T-helper 1 cell treated with Interleukin-12 subunit alpha and Interleukin-12 subunit beta and Interleukin-4 antibody, amounts not matched to agents 30 μg/mL and 1 μg/mL, for 36 hours (primary cell): ENCODE results near the gene FXYD3.
A peak's percentile ranks its signal among the peaks of the same experiment; 100 is the strongest.
"Not testable (repeated sequence)": the region's sequence is repeated elsewhere in the genome, so short reads cannot be mapped to it uniquely, and the experiment has no call there.

ENCODE experiments used
- H3K27ac Mint-ChIP-seq: one replicate; pipeline ENCODE4 v1.8.0; 2021; ENCODE audit warnings: mild to moderate bottlenecking, mixed read lengths
- H3K27me3 Mint-ChIP-seq: one replicate; pipeline ENCODE4 v1.8.0; 2021; ENCODE audit warnings: low read depth, mixed read lengths
- H3K36me3 Mint-ChIP-seq: one replicate; pipeline ENCODE4 v1.8.0; 2021; ENCODE audit warnings: low read depth, mixed read lengths
- H3K4me1 Mint-ChIP-seq: one replicate; pipeline ENCODE4 v1.8.0; 2021; ENCODE audit warnings: low read depth, mixed read lengths
- H3K4me3 Mint-ChIP-seq: one replicate; pipeline ENCODE4 v1.8.0; 2021; ENCODE audit warnings: mild to moderate bottlenecking, moderate library complexity, mixed read lengths
- H3K9me3 Mint-ChIP-seq: one replicate; pipeline ENCODE4 v1.8.0; 2021; ENCODE audit warnings: mixed read lengths

Gene FXYD3

DNA sequence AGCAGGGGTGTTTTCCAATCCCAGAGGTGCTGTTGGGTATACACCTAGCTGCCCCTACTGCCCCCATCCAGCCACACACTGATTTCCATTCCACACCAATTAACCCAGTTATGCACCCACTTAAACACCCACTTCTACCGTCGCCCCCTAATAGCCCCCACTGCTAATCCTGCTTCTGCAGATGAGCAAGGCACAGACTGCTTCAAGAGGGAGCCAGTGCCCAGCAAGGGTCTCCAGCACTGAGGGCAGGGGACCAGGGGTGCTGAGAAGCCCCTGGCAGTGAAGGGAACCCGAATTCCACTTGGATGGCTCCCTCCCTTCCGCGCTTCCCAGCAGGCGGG is 28.6 kb downstream of the FXYD3 start:
- Mint-ChIP-seq H3K36me3 (peaks cover 1% of the 10 kb centered on the region), H3K27me3 (peaks cover 28% of the 10 kb centered on the region), H3K4me1 (peaks cover 27% of the 10 kb centered on the region), H3K27ac (no peak overlapping the region), H3K9me3 (no peaks in the 10 kb centered on the region), H3K4me3 (no peak overlapping the region)

DNA sequence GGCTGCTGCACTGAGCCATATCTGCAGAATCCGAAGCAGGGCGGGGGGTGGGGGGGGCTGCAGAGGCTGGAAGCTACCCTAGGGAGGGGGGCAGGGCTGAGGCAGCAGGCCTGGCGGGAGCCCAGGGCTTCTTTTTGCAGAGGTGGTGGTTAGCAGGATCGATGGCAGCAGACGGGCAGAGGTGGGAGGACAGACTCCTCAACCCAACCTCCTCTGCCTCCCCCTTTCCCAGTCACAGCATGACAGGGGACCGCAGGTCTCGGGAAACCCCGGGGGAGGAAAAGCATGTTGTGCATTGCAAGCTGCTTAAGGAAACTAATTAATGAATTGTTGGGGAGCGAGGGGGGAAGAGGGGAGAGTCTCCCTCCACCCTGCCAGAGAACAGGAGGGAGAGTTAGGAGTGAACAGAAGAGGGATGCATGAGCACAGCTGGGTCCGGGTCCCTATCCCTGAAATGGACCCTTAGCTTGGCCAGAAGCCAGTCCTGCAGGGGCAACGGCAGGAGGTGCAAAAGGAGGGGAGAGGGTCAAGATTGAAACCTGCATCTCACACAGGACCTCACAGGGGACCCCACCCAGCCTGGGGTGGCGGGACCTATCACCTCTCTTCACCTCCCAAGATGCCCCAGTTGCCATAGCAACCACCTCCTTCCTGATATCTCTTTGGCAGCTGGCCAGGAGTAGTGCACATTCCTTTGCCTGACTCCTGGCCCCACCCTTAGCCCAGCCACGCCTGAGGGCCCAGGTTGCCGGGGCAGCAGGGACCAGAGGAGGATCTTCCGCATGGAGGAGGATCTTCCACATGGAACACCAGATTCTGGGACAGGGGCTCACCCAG is 29.2 kb downstream of the FXYD3 start:
- peaks cover 28% of the 10 kb centered on the region for H3K4me1 Mint-ChIP-seq
- H3K9me3 Mint-ChIP-seq = no peaks in the 10 kb centered on the region
- H3K27ac Mint-ChIP-seq = no peak overlapping the region
- peaks cover 28% of the 10 kb centered on the region for H3K27me3 Mint-ChIP-seq
- no peak overlapping the region for H3K4me3 Mint-ChIP-seq
- H3K36me3 Mint-ChIP-seq = peaks cover 1% of the 10 kb centered on the region

DNA sequence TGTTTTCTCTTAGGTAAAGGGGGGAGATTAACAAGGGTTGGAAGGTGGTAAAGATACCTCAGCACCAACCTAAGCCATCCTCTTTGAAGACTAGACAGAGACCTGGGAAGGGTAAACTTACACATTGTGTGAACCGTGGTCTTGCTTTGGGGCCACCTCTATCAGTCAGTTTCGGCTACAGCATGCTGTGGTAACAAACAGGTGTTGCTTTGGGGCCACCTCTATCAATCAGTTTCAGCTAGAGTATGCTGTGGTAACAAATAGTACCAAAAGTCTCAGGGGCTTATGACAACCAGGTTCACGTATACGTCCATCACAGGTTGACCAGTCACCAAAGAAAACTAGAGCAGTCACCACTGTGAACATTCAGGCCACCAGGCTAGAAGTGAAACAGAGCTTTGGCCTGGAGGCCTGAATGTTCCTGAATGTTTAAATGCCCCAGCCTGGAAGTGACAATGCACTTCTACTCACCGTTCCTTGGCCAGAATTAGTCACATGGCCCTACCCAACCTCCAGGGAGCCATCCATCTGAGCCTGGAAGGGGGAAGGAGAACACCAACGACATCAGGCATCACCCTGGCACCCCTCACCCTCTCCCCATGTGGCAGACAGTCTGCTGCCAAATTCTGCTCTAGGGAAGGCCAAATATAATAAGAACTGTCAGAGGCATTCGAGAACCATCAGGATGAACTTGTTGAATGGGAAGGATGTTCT is 31.3 kb downstream of the FXYD3 start:
- H3K9me3 Mint-ChIP-seq = no peaks in the 10 kb centered on the region
- H3K27me3 Mint-ChIP-seq = peaks cover 17% of the 10 kb centered on the region
- H3K4me1 Mint-ChIP-seq = peaks cover 17% of the 10 kb centered on the region
- H3K36me3 Mint-ChIP-seq = peaks cover 1% of the 10 kb centered on the region
- H3K27ac Mint-ChIP-seq = no peak overlapping the region
- no peak overlapping the region for H3K4me3 Mint-ChIP-seq

DNA sequence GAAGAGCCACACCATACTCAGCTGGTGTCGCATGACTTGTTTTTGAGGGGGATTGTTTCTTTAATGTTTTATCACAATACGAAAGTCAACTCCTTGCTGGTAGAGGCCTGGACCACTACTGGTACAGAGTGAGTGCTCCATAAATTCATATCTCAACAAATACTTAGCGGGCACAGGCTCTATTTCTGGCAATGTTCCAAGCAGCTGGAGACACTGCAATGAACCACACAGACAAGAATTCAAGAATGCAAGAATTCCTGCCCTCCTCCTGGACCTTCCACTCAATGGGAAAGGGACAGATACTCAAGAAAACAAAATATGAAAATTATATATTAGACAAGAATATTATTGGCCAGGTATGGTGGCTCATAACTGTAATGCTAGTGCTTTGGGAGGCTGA is 33.8 kb downstream of the FXYD3 start:
- Mint-ChIP-seq H3K9me3 (no peaks in the 10 kb centered on the region), H3K27ac (no peak overlapping the region), H3K36me3 (peaks cover 4% of the 10 kb centered on the region), H3K4me1 (peaks cover 22% of the 10 kb centered on the region), H3K4me3 (no peak overlapping the region), H3K27me3 (peaks cover 10% of the 10 kb centered on the region)

DNA sequence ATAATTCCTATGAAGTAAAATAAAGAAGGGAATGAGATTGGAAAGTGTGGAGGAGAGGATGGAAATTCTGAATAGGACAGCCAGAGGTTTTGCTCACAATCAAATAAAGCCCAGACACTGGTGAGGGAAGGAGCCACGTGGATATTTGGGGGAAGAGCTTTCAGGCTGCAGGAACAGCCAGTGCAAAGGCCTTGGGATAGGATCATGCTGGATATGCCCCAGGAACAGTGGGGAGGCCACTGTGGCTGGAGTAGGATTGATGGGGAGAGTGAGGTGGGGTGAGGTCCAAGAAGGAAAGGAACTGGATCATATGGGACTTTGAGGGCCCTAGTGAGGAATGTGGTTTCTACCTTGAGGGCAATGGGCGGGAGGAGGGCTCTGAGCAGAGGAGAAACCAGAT is 34.8 kb downstream of the FXYD3 start:
- H3K4me1 Mint-ChIP-seq = peaks cover 17% of the 10 kb centered on the region
- H3K27ac Mint-ChIP-seq = no peak overlapping the region
- peaks cover 4% of the 10 kb centered on the region for H3K36me3 Mint-ChIP-seq
- H3K9me3 Mint-ChIP-seq = no peaks in the 10 kb centered on the region
- peaks cover 6% of the 10 kb centered on the region for H3K27me3 Mint-ChIP-seq
- H3K4me3 Mint-ChIP-seq = no peak overlapping the region

DNA sequence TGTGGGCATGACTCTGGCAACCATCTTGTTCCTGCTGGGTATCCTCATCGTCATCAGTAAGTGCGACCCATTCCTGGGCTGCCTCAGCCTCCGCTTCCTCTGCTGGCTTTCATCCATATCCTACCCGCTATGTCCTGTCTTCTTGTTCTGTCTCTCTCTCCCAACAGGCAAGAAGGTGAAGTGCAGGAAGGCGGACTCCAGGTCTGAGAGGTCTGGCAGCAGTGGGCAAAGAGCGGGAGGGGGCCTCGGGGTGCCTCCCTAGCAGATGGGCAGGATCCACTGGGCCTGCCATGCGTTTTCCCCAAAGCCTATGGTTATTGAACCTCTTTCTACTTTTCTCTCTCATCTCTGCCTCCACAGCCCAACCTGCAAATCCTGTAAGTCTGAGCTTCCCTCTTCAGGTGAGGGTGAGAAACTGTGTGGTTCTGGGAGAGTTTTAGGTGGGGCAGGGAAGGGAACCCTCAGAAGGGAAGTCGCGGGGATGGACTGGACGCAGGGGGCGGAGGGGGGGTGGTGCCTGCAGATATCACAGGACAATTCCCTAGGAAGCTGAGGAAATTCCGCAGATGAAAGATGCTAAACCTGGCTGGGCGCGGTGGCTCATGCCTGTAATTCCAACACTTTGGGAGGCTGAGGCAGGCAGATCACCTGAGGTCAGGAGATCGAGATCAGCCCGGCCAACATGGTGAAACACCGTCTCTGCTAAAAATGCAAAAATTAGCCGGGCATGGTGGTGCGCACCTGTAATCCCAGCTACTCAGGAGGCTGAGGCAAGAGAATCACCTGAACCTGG is 35.8 kb downstream of the FXYD3 start:
- H3K9me3 Mint-ChIP-seq = no peaks in the 10 kb centered on the region
- H3K27me3 Mint-ChIP-seq = peaks cover 6% of the 10 kb centered on the region
- no peak overlapping the region for H3K4me3 Mint-ChIP-seq
- no peak overlapping the region for H3K27ac Mint-ChIP-seq
- H3K4me1 Mint-ChIP-seq = peaks cover 26% of the 10 kb centered on the region
- H3K36me3 Mint-ChIP-seq = peaks cover 12% of the 10 kb centered on the region

DNA sequence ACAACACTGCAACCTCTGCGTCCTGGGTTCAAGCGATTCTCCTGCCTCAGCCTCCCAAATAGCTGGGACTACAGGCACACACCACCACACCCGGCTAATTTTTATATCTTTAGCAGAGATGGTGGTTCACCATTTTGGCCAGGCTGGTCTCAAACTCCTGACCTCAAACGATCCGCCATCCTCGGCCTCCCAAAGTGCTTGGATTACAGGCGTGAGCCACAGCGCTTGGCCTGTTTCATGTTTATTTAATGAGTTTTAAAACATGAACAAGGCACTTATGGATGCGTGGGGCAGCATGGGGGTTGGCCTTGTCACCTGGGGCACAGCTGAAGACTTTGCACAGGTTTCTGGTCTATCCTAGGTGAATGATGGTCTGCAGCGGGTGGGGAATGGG is 37.5 kb downstream of the FXYD3 start:
- H3K9me3 Mint-ChIP-seq, H3K27me3 Mint-ChIP-seq: not testable (repeated sequence)
- Mint-ChIP-seq H3K36me3 (peaks cover 23% of the 10 kb centered on the region), H3K27ac (peak overlapping the region; percentile 47), H3K4me3 (peak overlapping the region; percentile 99), H3K4me1 (peaks cover 33% of the 10 kb centered on the region)

DNA sequence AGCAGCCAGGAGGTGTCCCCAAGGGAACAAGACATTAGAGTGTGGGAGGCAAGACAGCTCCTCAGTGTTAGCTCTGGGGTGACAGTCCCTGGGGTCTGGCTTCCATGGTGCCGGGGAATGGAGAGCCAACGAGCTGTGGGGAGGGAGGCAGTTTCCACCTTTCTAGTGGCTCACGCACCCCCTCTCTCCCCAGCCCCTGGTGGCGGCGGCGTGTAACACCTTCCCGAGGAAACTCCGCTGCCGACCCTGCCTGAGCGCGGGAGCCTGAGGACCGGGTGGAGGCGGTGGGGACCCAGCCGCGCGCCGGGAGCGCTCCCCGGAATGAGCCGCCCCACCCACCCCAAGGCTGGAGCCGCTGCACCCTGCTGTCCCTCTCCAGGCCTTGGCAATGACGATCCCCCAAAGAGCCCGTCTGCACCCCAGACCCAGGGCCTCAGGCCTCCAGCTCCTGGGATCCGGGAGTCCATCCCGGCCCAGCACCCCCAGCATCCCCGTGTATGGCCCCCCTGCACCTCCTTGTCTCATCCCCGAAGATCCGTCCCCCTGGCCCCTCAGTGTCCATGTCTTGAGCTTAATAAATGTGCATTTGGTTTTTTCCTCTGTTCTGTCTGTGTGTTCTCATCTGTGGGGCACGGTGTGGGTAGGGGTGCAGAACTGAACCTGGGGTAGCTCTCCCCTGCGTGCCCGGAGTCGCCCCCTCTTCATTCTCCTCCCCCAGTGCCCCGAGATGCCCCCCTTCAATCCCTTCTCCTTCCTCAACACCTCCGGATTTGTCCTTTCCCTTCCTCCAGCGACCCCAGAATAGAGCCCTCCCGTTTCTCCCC is 38.3 kb downstream of the FXYD3 start:
- Mint-ChIP-seq H3K27me3 (peaks cover 6% of the 10 kb centered on the region), H3K4me3 (peak overlapping the region; percentile 99), H3K9me3 (no peaks in the 10 kb centered on the region), H3K4me1 (peaks cover 39% of the 10 kb centered on the region), H3K27ac (peak overlapping the region; percentile 98), H3K36me3 (peaks cover 31% of the 10 kb centered on the region)

DNA sequence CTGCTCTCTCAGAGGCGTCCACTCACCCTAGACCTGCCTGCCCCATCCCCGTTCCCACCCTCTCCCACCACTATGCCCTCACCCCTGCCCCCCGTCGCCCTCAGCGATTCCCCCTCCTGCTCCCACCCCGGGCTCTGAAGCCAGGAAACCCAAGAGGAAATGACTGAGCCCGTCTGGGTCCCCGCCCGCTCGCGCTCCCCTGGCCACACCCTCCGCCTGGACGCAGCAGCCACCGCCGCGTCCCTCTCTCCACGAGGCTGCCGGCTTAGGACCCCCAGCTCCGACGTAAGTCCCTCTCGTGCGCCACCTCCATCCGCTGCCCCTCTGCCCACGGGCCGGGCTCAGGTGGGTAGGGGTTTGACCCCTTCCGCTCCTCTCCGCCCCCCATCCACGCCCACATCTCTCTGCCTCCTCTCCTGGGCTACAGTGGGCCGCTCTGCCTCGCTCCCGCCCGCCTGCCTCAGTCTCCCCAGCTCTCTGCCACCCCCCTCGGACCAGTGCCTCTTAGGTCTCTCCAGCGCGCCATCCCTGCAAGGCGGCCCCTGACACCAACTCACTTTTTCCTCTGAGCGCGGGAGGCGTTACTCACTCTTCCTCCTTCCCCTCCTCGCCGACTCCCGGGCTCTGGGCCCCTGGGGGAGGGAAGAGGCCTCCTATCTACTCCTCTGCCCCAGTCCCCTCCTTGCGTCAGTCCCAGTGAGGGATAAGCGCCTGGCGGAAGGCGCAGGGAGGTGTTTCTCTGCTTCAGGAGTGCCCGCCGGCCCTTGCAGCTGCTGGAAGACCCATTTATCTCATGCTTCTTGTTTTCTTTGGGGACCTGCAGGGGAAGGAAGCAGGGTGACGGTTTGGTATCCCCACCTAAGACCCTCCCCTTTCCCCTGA is 39.1 kb downstream of the FXYD3 start, which contains the start of gene FXYD5:
Gene FXYD5 (plus strand): TSS at position 211 of the 882 bp plus-strand sequence. CDS start 816 bp downstream, outside the sequence.
- Mint-ChIP-seq H3K27me3 (peaks cover 6% of the 10 kb centered on the region), H3K9me3 (no peaks in the 10 kb centered on the region), H3K27ac (peak within 1 kb of the TSS; percentile 98), H3K4me1 (peaks cover 39% of the 10 kb centered on the region), H3K36me3 (peaks cover 38% of the 10 kb centered on the region), H3K4me3 (peak within 1 kb of the TSS; percentile 99)

DNA sequence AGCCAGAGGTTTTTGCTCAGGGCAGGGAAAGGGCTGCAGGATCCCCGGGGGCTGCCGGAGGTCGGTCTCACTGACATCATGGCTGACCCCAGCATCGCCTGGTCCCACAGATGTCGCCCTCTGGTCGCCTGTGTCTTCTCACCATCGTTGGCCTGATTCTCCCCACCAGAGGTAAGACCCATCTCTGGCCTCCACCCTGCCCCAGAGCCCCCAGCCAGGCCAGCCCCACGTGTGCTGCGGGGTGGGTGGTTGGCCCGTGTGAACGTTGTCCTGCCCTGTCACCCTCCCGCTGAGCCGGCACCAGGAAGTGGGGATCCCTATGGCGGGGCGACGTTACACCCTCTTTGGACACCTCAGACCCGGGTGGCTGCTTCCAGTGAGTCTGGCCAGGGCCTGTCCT is 39.8 kb downstream of the FXYD3 start:
- Mint-ChIP-seq H3K27me3 (peaks cover 6% of the 10 kb centered on the region), H3K9me3 (no peaks in the 10 kb centered on the region), H3K27ac (peak overlapping the region; percentile 98), H3K4me1 (peaks cover 39% of the 10 kb centered on the region), H3K4me3 (peak overlapping the region; percentile 99), H3K36me3 (peaks cover 43% of the 10 kb centered on the region)

DNA sequence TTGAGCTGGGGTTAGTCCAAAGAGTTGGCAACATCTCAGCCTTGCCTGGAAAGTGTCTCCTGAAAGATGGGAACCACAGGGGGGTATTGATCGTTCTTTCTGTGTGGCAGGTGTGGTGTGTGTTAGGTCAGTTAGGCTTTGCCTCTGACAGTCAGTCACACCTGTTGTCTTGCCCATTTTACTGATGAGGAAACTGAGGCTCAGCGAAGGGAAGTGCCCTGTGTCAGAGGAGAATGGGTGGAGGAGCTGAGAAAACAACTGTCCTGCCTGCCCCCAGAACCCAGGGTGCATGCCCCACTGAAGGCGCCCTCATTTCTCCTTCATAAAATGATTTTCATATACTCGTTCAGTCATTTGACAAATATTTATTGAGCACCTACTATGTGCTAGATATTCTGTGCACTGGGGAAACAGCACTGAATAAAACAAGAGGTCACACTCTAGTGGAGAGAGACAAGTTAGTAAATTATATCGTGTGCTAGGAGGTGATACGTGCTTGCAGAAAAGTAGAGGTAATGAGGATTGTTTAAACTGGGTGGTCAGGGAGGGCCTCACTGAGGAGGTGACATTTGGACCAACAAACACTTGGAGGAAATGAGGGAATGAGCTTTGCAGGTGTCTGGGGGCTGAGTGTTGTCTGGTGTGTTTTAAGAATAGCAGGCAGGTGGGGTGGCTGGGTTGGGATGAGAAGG is 40.5 kb downstream of the FXYD3 start:
- Mint-ChIP-seq H3K36me3 (peaks cover 49% of the 10 kb centered on the region), H3K4me3 (peak overlapping the region; percentile 99), H3K4me1 (peaks cover 39% of the 10 kb centered on the region), H3K9me3 (peaks cover under 1% of the 10 kb centered on the region), H3K27ac (peak overlapping the region; percentile 98), H3K27me3 (peaks cover 6% of the 10 kb centered on the region)

DNA sequence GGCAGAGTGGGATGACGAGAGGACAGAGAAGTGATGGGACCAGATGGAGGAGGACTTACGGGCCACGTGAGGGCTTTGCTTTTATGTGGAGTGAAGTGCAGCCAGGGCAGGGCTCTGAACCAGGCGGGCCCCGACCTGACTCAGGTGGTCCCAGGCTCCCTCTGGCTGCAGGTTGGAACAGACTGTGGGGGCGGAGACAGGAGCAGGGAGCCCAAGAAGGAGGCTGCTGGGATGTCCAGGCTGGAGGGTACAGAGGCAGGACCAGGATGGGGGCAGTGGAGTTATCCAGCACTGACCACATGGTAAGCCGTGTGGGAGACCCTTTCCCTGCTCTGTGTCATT is 41.0 kb downstream of the FXYD3 start:
- peaks cover 55% of the 10 kb centered on the region for H3K36me3 Mint-ChIP-seq
- peak overlapping the region; percentile 37 for H3K27ac Mint-ChIP-seq
- H3K4me1 Mint-ChIP-seq = peaks cover 41% of the 10 kb centered on the region
- peaks cover 6% of the 10 kb centered on the region for H3K27me3 Mint-ChIP-seq
- peak overlapping the region; percentile 99 for H3K4me3 Mint-ChIP-seq
- peaks cover 6% of the 10 kb centered on the region for H3K9me3 Mint-ChIP-seq

DNA sequence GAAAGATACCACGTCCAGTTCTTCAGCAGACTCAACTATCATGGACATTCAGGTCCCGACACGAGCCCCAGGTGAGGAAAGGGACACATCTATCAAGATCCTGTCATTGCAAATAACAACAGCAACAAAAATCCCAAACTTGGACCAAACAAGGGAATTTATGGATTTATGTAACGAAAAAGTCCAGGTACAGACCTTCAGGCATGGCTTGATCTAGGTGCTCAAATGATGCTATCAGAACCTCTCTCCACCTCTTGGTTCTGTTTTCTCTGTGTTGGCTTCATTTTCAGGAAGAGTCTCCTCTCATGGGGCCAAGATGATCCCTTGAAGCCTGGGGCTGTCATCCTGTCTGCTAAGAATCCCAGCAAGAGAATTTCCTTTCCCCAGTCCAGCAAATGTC is 41.8 kb downstream of the FXYD3 start:
- Mint-ChIP-seq H3K36me3 (peaks cover 61% of the 10 kb centered on the region), H3K27me3 (peaks cover 2% of the 10 kb centered on the region), H3K9me3 (peaks cover 11% of the 10 kb centered on the region), H3K27ac (no peak overlapping the region), H3K4me1 (peaks cover 41% of the 10 kb centered on the region), H3K4me3 (peak overlapping the region; percentile 14)
